ENCODE results near the gene CR2. TPM values are rescaled to one million over a fixed set of nuclear protein-coding genes. Genes with fewer than 3 reads are reported as not detected.

The CR2 gene
- total RNA-seq, 1 experiment from 2014 or later: 1.8 TPM

GRCh38 chr1:207463021-207463420, 8.9 kb downstream of the CR2 start:
- H3K18ac ChIP-seq (ENCODE audit: insufficient read length, low read depth, low read length): no peak overlapping the region
- TF ChIP-seq CTCF (conservative IDR thresholded peaks at IDR 0.05): no peak
- Mint-ChIP-seq H3K27me3 (ENCODE audit: low read depth) (peaks cover 13% of the 10 kb centered on the region), H3K36me3 (ENCODE audit: insufficient read depth in 1 of 3, low read depth in 3 of 3) (no peaks in the 10 kb centered on the region), H3K27ac (no peak overlapping the region), H3K9me3 (no peaks in the 10 kb centered on the region), H3K4me3 (no peak overlapping the region), H3K4me1 (no peaks in the 10 kb centered on the region)
- no peak overlapping the region for H3K9ac ChIP-seq (ENCODE audit: extremely low read depth, insufficient read length, low read length)
- no peak overlapping the region for H2BK5ac ChIP-seq (ENCODE audit: insufficient read length, low read length)
- H3K23me2 ChIP-seq (ENCODE audit: insufficient read length, low read depth, low read length, poor library complexity, severe bottlenecking): no peaks in the 10 kb centered on the region
- H2BK120ac ChIP-seq (ENCODE audit: low read depth, low read length, poor library complexity, severe bottlenecking): no peak overlapping the region
- no peak overlapping the region for H3K23ac ChIP-seq (ENCODE audit: insufficient read length, low read depth, low read length)
- no peak overlapping the region for H2BK20ac ChIP-seq (ENCODE audit: low read depth, low read length, poor library complexity, severe bottlenecking)
- H3K4me2 ChIP-seq (ENCODE audit: insufficient read depth, insufficient read length, low read length): no peak overlapping the region
- no peak overlapping the region for H4K8ac ChIP-seq (replicated peaks; ENCODE audit: insufficient read length, low read depth, low read length)
- H2BK12ac ChIP-seq (ENCODE audit: insufficient read length, low read depth, low read length): no peak overlapping the region
- H3K9me3 ChIP-seq (ENCODE audit: control insufficient read depth, low read depth, low read length): no peaks in the 10 kb centered on the region
- no peak for DNase-seq
- no peak overlapping the region for H2AFZ ChIP-seq (ENCODE audit: low read length)
- no peaks in the 10 kb centered on the region for H4K20me1 ChIP-seq (ENCODE audit: control insufficient read depth, insufficient read depth, insufficient read length)
- no peak overlapping the region for H3K27ac ChIP-seq (ENCODE audit: insufficient read length, low read depth, low read length)
- no peak overlapping the region for H3T11ph ChIP-seq (ENCODE audit: low read length)
- H3K4ac ChIP-seq (ENCODE audit: low read depth, low read length): no peak overlapping the region
- no peak overlapping the region for H4K91ac ChIP-seq (ENCODE audit: insufficient read length, low read depth, low read length)
- no peaks in the 10 kb centered on the region for H3K79me1 ChIP-seq (ENCODE audit: insufficient read depth, low read depth, low read length, poor library complexity, severe bottlenecking)
- no peaks in the 10 kb centered on the region for H3K27me3 ChIP-seq (ENCODE audit: insufficient read depth, low read length)
- H3K4me1 ChIP-seq (ENCODE audit: insufficient read depth, low read length): no peaks in the 10 kb centered on the region
- H3K14ac ChIP-seq (ENCODE audit: insufficient read depth, low read length): no peak overlapping the region
- H4K5ac ChIP-seq (ENCODE audit: insufficient read length, low read depth, low read length): no peak overlapping the region
- H3K79me2 ChIP-seq (ENCODE audit: insufficient read depth, low read length): no peaks in the 10 kb centered on the region
- H3K56ac ChIP-seq (ENCODE audit: insufficient read length, low read depth, low read length): no peak overlapping the region
- no peak overlapping the region for H2BK15ac ChIP-seq (ENCODE audit: low read depth, low read length)
- no peak overlapping the region for H2AK5ac ChIP-seq (ENCODE audit: insufficient read length, low read length)

All from H9 (cell line).